H9 (cell line): Measurements from ENCODE around the gene SMARCC2. TPM values are rescaled to one million over a fixed set of nuclear protein-coding genes. Genes with fewer than 3 reads are reported as not detected.
"Not testable (repeated sequence)": the region's sequence is repeated elsewhere in the genome, so short reads cannot be mapped to it uniquely, and the experiment has no call there.

Source experiments
- DNase-seq: peaks from one replicate; pipeline ENCODE4 v3.0.0-alpha.2; 2017
- H2AFZ ChIP-seq: one replicate; pipeline ENCODE4 v1.6.1; 2013; ENCODE audit warnings: mild to moderate bottlenecking, low read length, control low read depth, moderate library complexity
- H2AK5ac ChIP-seq: 2 replicates; pipeline ENCODE4 v1.6.1; 2013; ENCODE audit warnings: low read length, control low read depth, mixed read lengths; ENCODE audit not compliant: insufficient read length
- H2BK120ac ChIP-seq: one replicate; pipeline ENCODE4 v1.6.1; 2013; ENCODE audit warnings: low read depth, mild to moderate bottlenecking, low read length, control low read depth, inconsistent platforms; ENCODE audit not compliant: poor library complexity, severe bottlenecking
- H2BK12ac ChIP-seq: 2 replicates; pipeline ENCODE4 v1.6.1; 2013; ENCODE audit warnings: low read length, control low read depth, mixed read lengths, low read depth; ENCODE audit not compliant: insufficient read length
- H2BK15ac ChIP-seq: 2 replicates; pipeline ENCODE4 v1.6.1; 2013; ENCODE audit warnings: low read depth, low read length, control low read depth
- H2BK20ac ChIP-seq: one replicate; pipeline ENCODE4 v1.6.1; 2013; ENCODE audit warnings: low read depth, mild to moderate bottlenecking, low read length, control low read depth, inconsistent platforms; ENCODE audit not compliant: poor library complexity, severe bottlenecking
- H2BK5ac ChIP-seq: 2 replicates; pipeline ENCODE4 v1.6.1; 2013; ENCODE audit warnings: low read length, control low read depth, mixed read lengths; ENCODE audit not compliant: insufficient read length
- H3K14ac ChIP-seq: 2 replicates; pipeline ENCODE4 v1.6.1; 2013; ENCODE audit warnings: low read length, control low read depth; ENCODE audit not compliant: insufficient read depth
- H3K18ac ChIP-seq: 2 replicates; pipeline ENCODE4 v1.6.1; 2013; ENCODE audit warnings: low read depth, mild to moderate bottlenecking, mixed read lengths, low read length, control low read depth; ENCODE audit not compliant: insufficient read length
- H3K23ac ChIP-seq: 2 replicates; pipeline ENCODE4 v1.6.1; 2013; ENCODE audit warnings: low read length, control low read depth, mixed read lengths, low read depth; ENCODE audit not compliant: insufficient read length
- H3K23me2 ChIP-seq: 2 replicates; pipeline ENCODE4 v1.6.1; 2013; ENCODE audit warnings: low read depth, mild to moderate bottlenecking, mixed read lengths, low read length, control low read depth; ENCODE audit not compliant: insufficient read length, poor library complexity, severe bottlenecking
- H3K27ac ChIP-seq: 2 replicates; pipeline ENCODE4 v1.5.1; 2013; ENCODE audit warnings: low read length, control low read depth, mixed read lengths, low read depth; ENCODE audit not compliant: insufficient read length
- H3K27me3 ChIP-seq: 2 replicates; pipeline ENCODE4 v1.6.1; 2013; ENCODE audit warnings: low read length, control low read depth, inconsistent platforms; ENCODE audit not compliant: insufficient read depth
- H3K4ac ChIP-seq: 2 replicates; pipeline ENCODE4 v1.6.1; 2013; ENCODE audit warnings: low read depth, mild to moderate bottlenecking, control low read depth, inconsistent platforms, low read length, moderate library complexity
- H3K4me1 ChIP-seq: 2 replicates; pipeline ENCODE4 v1.6.1; 2013; ENCODE audit warnings: low read length, control low read depth, inconsistent platforms; ENCODE audit not compliant: insufficient read depth
- H3K4me2 ChIP-seq: 2 replicates; pipeline ENCODE4 v1.6.1; 2013; ENCODE audit warnings: low read length, control low read depth, mixed read lengths; ENCODE audit not compliant: insufficient read length, insufficient read depth
- H3K56ac ChIP-seq: 2 replicates; pipeline ENCODE4 v1.6.1; 2013; ENCODE audit warnings: low read depth, mild to moderate bottlenecking, mixed read lengths, low read length, control low read depth; ENCODE audit not compliant: insufficient read length
- H3K79me1 ChIP-seq: 2 replicates; pipeline ENCODE4 v1.6.1; 2013; ENCODE audit warnings: low read depth, mild to moderate bottlenecking, moderate library complexity, low read length, control low read depth, inconsistent platforms; ENCODE audit not compliant: insufficient read depth, poor library complexity, severe bottlenecking
- H3K79me2 ChIP-seq: 2 replicates; pipeline ENCODE4 v1.6.1; 2013; ENCODE audit warnings: low read length, control low read depth, inconsistent platforms; ENCODE audit not compliant: insufficient read depth
- H3K9ac ChIP-seq: 2 replicates; pipeline ENCODE4 v1.6.1; 2013; ENCODE audit warnings: low read length, control low read depth, mixed read lengths; ENCODE audit not compliant: insufficient read length; ENCODE audit errors: extremely low read depth
- H3K9me3 ChIP-seq: one replicate; pipeline ENCODE4 v1.6.1; 2013; ENCODE audit warnings: low read depth, low read length, inconsistent platforms; ENCODE audit not compliant: control insufficient read depth
- H3T11ph ChIP-seq: one replicate; pipeline ENCODE4 v1.6.1; 2013; ENCODE audit warnings: mild to moderate bottlenecking, low read length, control low read depth, inconsistent platforms
- H4K20me1 ChIP-seq: one replicate; pipeline ENCODE4 v1.6.1; 2013; ENCODE audit not compliant: control insufficient read depth, insufficient read length, insufficient read depth
- H4K5ac ChIP-seq: 2 replicates; pipeline ENCODE4 v1.6.1; 2013; ENCODE audit warnings: low read depth, mild to moderate bottlenecking, mixed read lengths, low read length, control low read depth; ENCODE audit not compliant: insufficient read length
- H4K8ac ChIP-seq: replicated peaks from 2 replicates; pipeline ENCODE4 v1.6.1; 2013; ENCODE audit warnings: low read length, control low read depth, mixed read lengths, low read depth; ENCODE audit not compliant: insufficient read length
- H4K91ac ChIP-seq: 2 replicates; pipeline ENCODE4 v1.6.1; 2013; ENCODE audit warnings: low read depth, mild to moderate bottlenecking, moderate library complexity, mixed read lengths, low read length, control low read depth; ENCODE audit not compliant: insufficient read length
- H3K27ac Mint-ChIP-seq, 3 experiments: 2 replicates in 2 of 3; 3 replicates in 1 of 3; pipeline ENCODE4 v1.8.0; 2020 to 2021; ENCODE audit warnings: mixed read lengths in 3 of 3, mild to moderate bottlenecking in 1 of 3, moderate library complexity in 1 of 3
- H3K27me3 Mint-ChIP-seq: 2 replicates; pipeline ENCODE4 v1.8.0; 2021; ENCODE audit warnings: low read depth, mild to moderate bottlenecking, moderate library complexity, mixed read lengths
- H3K36me3 Mint-ChIP-seq, 3 experiments: 2 replicates in 2 of 3; 3 replicates in 1 of 3; pipeline ENCODE4 v1.8.0; 2020 to 2021; ENCODE audit warnings: low read depth in 3 of 3, mixed read lengths in 3 of 3; ENCODE audit not compliant: insufficient read depth in 1 of 3
- H3K4me1 Mint-ChIP-seq, 2 experiments: 2 replicates each; pipeline ENCODE4 v1.8.0; 2020; ENCODE audit warnings: mixed read lengths in 2 of 2
- H3K4me3 Mint-ChIP-seq, 2 experiments: 2 replicates in 1 of 2; 3 replicates in 1 of 2; pipeline ENCODE4 v1.8.0; 2020 to 2021; ENCODE audit warnings: mild to moderate bottlenecking in 2 of 2, mixed read lengths in 2 of 2, moderate library complexity in 1 of 2
- H3K9me3 Mint-ChIP-seq, 2 experiments: 2 replicates in 1 of 2; 3 replicates in 1 of 2; pipeline ENCODE4 v1.8.0; 2020; ENCODE audit warnings: mild to moderate bottlenecking in 2 of 2, mixed read lengths in 2 of 2, moderate library complexity in 1 of 2
- CTCF ChIP-seq: fragments of 200-600 bp; sonication (generic); conservative IDR thresholded peaks from 3 replicates; pipeline ENCODE4 v1.8.0; 2021; ENCODE audit warnings: antibody characterized with exemption, mild to moderate bottlenecking
- WGBS: extraction: QIAGEN DNeasy Blood & Tissue Kit; methylation state at CpG from one replicate; pipeline ENCODE4 v1.1.7; 2013; ENCODE audit warnings: missing lambda C conversion rate, low lambda C conversion rate, mixed read lengths; ENCODE audit not compliant: insufficient read length; ENCODE audit errors: extremely low coverage; 5-methylcytosine and 5-hydroxymethylcytosine counted together
- total RNA-seq: library from RNA; stranded (reverse); gene quantifications from 2 replicates; pipeline ENCODE4 v1.2.1, GENCODE V29; 2021

Gene SMARCC2
- total RNA-seq, 1 experiment from 2014 or later, result 86.9 TPM

- Histone ChIP-seq H3T11ph (no peak within 1 kb of the TSS), H2BK15ac (no peak within 1 kb of the TSS), H2BK120ac (no peak within 1 kb of the TSS), H2BK12ac (no peak within 1 kb of the TSS), H3K79me1 (no peaks in the 10 kb centered on the region), H3K23me2 (peaks cover 8% of the 10 kb centered on the region), H3K4ac (no peak within 1 kb of the TSS; the same call in 1 of the 2 replicates), H3K14ac (peak within 1 kb of the TSS; percentile 66; the same call in 1 of the 2 replicates), H2BK20ac (no peak within 1 kb of the TSS), H4K5ac (no peak within 1 kb of the TSS), H2AK5ac (no peak within 1 kb of the TSS), H3K9me3 (no peaks in the 10 kb centered on the region), H3K23ac (no peak within 1 kb of the TSS), H2AFZ (no peak within 1 kb of the TSS), H4K20me1 (no peaks in the 10 kb centered on the region), H4K91ac (no peak within 1 kb of the TSS), H4K8ac (no peak within 1 kb of the TSS), H3K18ac (peak within 1 kb of the TSS; percentile 98), H2BK5ac (no peak within 1 kb of the TSS), H3K9ac (peak within 1 kb of the TSS; percentile 100), H3K27me3 (no peaks in the 10 kb centered on the region), H3K4me1 (no peaks in the 10 kb centered on the region; the same call in 1 of the 2 replicates), H3K56ac (no peak within 1 kb of the TSS), H3K79me2 (peaks cover 3% of the 10 kb centered on the region; the same call in 1 of the 2 replicates), H3K27ac (peak within 1 kb of the TSS; percentile 97), H3K4me2 (peak within 1 kb of the TSS; percentile 78)
- Mint-ChIP-seq H3K4me1 (peaks cover 25 to 27% of the 10 kb centered on the region in 2 experiments), H3K36me3 (peaks cover 36 to 57% (median 47%) of the 10 kb centered on the region in 3 experiments), H3K27me3 (peaks cover 2% of the 10 kb centered on the region; the same call in 1 of the 2 replicates), H3K4me3 (peak within 1 kb of the TSS; percentile 97 to 98), H3K9me3 (peaks cover 3 to 7% of the 10 kb centered on the region in 2 experiments; a peak in 2 of 5 replicates), H3K27ac (peak within 1 kb of the TSS; percentile 99 to 100 (median 100))
- WGBS, result no CpG with 5 or more reads among the region's 61 CpGs
- DNase-seq, result peak; percentile 100
- TF ChIP-seq CTCF, result peak; percentile 54; the same call in 2 of the 3 replicates
Measured at GRCh38 chr12:56117778-56118687, 71.2 kb downstream of the SMARCC2 start, which contains the start of gene ZC3H10. TSS of gene ZC3H10 (plus strand) at chr12:56118266. CDS start at chr12:56120563, 2,297 bp downstream.

- H2BK12ac ChIP-seq, H3K27me3 Mint-ChIP-seq, H3K9me3 Mint-ChIP-seq, DNase-seq, H3K9me3 ChIP-seq, H3K4me1 ChIP-seq, H2AFZ ChIP-seq, H3T11ph ChIP-seq, H4K91ac ChIP-seq, H2BK20ac ChIP-seq, H3K27me3 ChIP-seq, H3K79me1 ChIP-seq, H3K23me2 ChIP-seq, H4K20me1 ChIP-seq, H2BK120ac ChIP-seq, H3K79me2 ChIP-seq, H2BK15ac ChIP-seq, H2AK5ac ChIP-seq: not testable (repeated sequence)
- peak overlapping the region; percentile 91 for H3K23ac ChIP-seq
- H3K4me2 ChIP-seq, result peak overlapping the region; percentile 78
- no CpG with 5 or more reads among the region's 16 CpGs for WGBS
- H3K27ac ChIP-seq, result peak overlapping the region; percentile 97
- peaks cover 45 to 63% (median 55%) of the 10 kb centered on the region in 3 experiments for H3K36me3 Mint-ChIP-seq
- H3K9ac ChIP-seq, result peak overlapping the region; percentile 100
- H2BK5ac ChIP-seq, result peak overlapping the region; percentile 75
- peak overlapping the region; percentile 23; the same call in 1 of the 2 replicates for H3K4ac ChIP-seq
- H4K5ac ChIP-seq, result peak overlapping the region; percentile 100
- H3K4me3 Mint-ChIP-seq, result peak overlapping the region; percentile 97 to 98
- H3K14ac ChIP-seq, result peak overlapping the region; percentile 66; the same call in 1 of the 2 replicates
- peak overlapping the region; percentile 98 for H3K18ac ChIP-seq
- H3K4me1 Mint-ChIP-seq, result peaks cover 25 to 27% of the 10 kb centered on the region in 2 experiments
- H3K27ac Mint-ChIP-seq, result peak overlapping the region; percentile 99 to 100 (median 100)
- peak overlapping the region; percentile 99 for H3K56ac ChIP-seq
- peak overlapping the region; percentile 94 for H4K8ac ChIP-seq
Measured at GRCh38 chr12:56117082-56117706, 72.1 kb downstream of the SMARCC2 start.
